Karpas-422 (cell line): ENCODE data around the gene RAP1GAP2. TPM values are rescaled to one million over a fixed set of nuclear protein-coding genes. Genes with fewer than 3 reads are reported as not detected.

Experiments used
- DNase-seq: peaks from one replicate; pipeline ENCODE4 v3.0.0-alpha.2; 2015
- H2AFZ ChIP-seq: fragments of 200-600 bp; sonication (generic); 2 replicates; pipeline ENCODE4 v1.6.1; 2014; ENCODE audit warnings: antibody characterized with exemption, low read length, mixed read lengths
- H3K27ac ChIP-seq: fragments of 200-600 bp; sonication (generic); 2 replicates; pipeline ENCODE4 v1.5.1; 2014; ENCODE audit warnings: mild to moderate bottlenecking, low read length, moderate library complexity
- H3K27me3 ChIP-seq: fragments of 200-600 bp; sonication (generic); 2 replicates; pipeline ENCODE4 v1.6.1; 2014; ENCODE audit warnings: low read length, mixed read lengths
- H3K36me3 ChIP-seq: fragments of 200-600 bp; sonication (generic); 2 replicates; pipeline ENCODE4 v1.6.1; 2014; ENCODE audit warnings: low read length, mixed read lengths; ENCODE audit not compliant: insufficient read depth
- H3K4me1 ChIP-seq: fragments of 200-600 bp; sonication (generic); 2 replicates; pipeline ENCODE4 v1.6.1; 2014; ENCODE audit warnings: mild to moderate bottlenecking, low read length, mixed read lengths
- H3K4me2 ChIP-seq: fragments of 200-600 bp; sonication (generic); 2 replicates; pipeline ENCODE4 v1.6.1; 2014; ENCODE audit warnings: low read length, low read depth, mild to moderate bottlenecking; ENCODE audit not compliant: poor library complexity, severe bottlenecking
- H3K4me3 ChIP-seq: fragments of 200-600 bp; sonication (generic); 2 replicates; pipeline ENCODE4 v1.5.1; 2014; ENCODE audit warnings: mild to moderate bottlenecking, antibody characterized with exemption, low read length, mixed read lengths
- H3K79me2 ChIP-seq: fragments of 200-600 bp; sonication (generic); 2 replicates; pipeline ENCODE4 v1.6.1; 2014; ENCODE audit warnings: mild to moderate bottlenecking, low read length, mixed read lengths
- H3K9ac ChIP-seq: fragments of 200-600 bp; sonication (generic); 2 replicates; pipeline ENCODE4 v1.6.0; 2014; ENCODE audit warnings: low read length
- H3K9me2 ChIP-seq: fragments of 200-600 bp; sonication (generic), shearing (Covaris generic); replicated peaks from 2 replicates; pipeline ENCODE4 v1.6.0; 2014; ENCODE audit warnings: mild to moderate bottlenecking, low read length, moderate library complexity; ENCODE audit not compliant: insufficient read depth
- H3K9me3 ChIP-seq: fragments of 300-700, 200-600 bp; sonication (generic); 2 replicates; pipeline ENCODE4 v1.6.1; 2014; ENCODE audit warnings: low read length, mixed read lengths
- H4K20me1 ChIP-seq: fragments of 200-600 bp; sonication (generic); 2 replicates; pipeline ENCODE4 v1.6.1; 2014; ENCODE audit warnings: mild to moderate bottlenecking, antibody characterized with exemption, low read length, low read depth; ENCODE audit not compliant: insufficient read depth
- total RNA-seq: library from RNA; depleted of rRNA; stranded (reverse); fragments of >200 nt; shearing (Covaris generic); gene quantifications from 2 replicates; pipeline ENCODE4 v1.2.3, GENCODE V29; 2014; ENCODE audit warnings: low replicate concordance

RAP1GAP2 gene
- total RNA-seq, 1 experiment from 2014 or later, result 6.0 TPM

DNA sequence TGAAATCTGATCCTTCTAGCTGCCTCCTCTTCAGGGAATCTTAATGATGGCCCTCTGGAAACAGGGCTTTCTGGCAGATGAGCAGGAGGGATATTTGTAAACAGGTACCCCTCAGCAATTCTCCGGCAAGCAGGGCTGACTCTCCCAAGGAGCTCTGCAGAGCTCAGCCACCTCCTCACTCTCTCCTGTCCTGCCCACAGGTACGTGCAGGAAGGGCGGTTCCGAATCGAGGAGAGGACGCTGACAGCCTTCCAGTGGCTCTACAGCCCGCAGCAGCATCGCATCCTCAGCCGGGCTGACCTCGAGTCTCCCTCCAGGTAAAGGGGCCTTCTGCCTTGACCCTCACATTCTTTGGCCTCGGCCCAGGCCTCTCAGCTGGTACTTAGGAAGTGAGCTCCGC is 26.1 kb upstream of the RAP1GAP2 start:
- Histone ChIP-seq H3K9ac (no peak overlapping the region), H3K4me3 (no peak overlapping the region), H3K27me3 (no peaks in the 10 kb centered on the region), H2AFZ (no peak overlapping the region), H3K36me3 (no peaks in the 10 kb centered on the region), H3K27ac (no peak overlapping the region), H3K4me2 (no peak overlapping the region), H3K4me1 (no peaks in the 10 kb centered on the region), H3K79me2 (no peaks in the 10 kb centered on the region), H4K20me1 (no peaks in the 10 kb centered on the region), H3K9me3 (no peaks in the 10 kb centered on the region), H3K9me2 (no peaks in the 10 kb centered on the region)
- no peak for DNase-seq

DNA sequence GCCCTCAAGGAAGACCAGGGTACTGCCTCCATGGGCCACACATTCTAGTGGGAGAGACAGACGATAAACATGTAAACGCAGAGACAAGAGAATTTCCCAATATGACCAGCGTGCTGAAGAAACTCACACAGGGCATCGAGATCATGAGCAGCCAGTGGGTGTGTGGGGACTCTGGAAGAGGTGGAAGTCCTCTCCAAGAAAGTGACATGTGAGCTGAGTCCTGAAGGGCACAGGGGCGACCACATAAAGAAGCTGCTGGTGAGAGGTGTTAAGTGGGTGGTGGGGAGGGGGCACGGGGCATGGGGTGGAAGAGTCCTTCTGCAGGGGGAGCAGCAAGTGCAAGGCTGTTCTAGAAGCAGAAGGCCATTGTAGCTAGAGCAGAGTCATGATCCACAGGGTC is 21.0 kb upstream of the RAP1GAP2 start:
- H3K27me3 ChIP-seq, result no peaks in the 10 kb centered on the region
- no peak for DNase-seq
- H2AFZ ChIP-seq, result no peak overlapping the region
- H3K36me3 ChIP-seq, result no peaks in the 10 kb centered on the region
- no peaks in the 10 kb centered on the region for H3K79me2 ChIP-seq
- no peaks in the 10 kb centered on the region for H3K9me2 ChIP-seq
- H3K9ac ChIP-seq, result no peak overlapping the region
- no peak overlapping the region for H3K27ac ChIP-seq
- H3K4me3 ChIP-seq, result no peak overlapping the region
- H3K9me3 ChIP-seq, result no peaks in the 10 kb centered on the region
- H4K20me1 ChIP-seq, result no peaks in the 10 kb centered on the region
- H3K4me2 ChIP-seq, result no peak overlapping the region
- H3K4me1 ChIP-seq, result no peaks in the 10 kb centered on the region

DNA sequence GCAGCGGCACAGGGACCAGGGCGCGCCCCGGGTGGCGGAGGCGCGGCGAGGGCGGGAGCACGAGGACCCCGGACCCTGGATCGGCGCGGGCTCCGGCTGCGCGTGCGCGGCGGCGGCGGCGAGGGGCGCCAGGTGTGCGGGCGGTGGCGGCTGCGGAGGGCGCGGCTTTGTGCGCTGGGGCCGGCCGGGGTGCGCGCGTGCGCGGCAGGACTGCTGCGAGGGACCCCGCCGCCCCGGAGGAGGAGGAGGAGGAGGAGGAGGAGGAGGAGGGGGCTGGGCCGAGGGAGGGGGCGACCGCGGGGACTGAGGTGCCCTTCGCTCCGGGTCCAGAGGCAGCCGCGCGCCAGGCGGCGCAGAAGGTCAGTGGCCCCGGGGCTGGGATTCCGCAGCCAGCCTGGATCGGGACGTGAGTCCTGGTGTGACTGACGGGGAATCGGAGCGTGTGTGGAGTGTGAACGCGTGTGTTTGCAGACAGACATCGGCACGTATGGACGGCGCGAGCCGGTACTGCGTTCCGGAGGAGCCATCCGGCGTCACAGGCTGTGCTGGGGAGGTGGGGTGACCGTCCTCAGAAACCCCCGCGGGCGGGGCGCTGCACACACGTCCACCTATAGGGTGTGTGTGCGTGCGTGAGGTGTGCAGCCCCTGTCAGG is 19.5 kb upstream of the RAP1GAP2 start:
- Histone ChIP-seq H3K36me3 (no peaks in the 10 kb centered on the region), H3K4me2 (no peak overlapping the region), H3K27me3 (no peaks in the 10 kb centered on the region), H2AFZ (no peak overlapping the region), H3K4me1 (no peaks in the 10 kb centered on the region), H4K20me1 (no peaks in the 10 kb centered on the region), H3K9me2 (no peaks in the 10 kb centered on the region), H3K9me3 (no peaks in the 10 kb centered on the region), H3K9ac (no peak overlapping the region), H3K79me2 (no peaks in the 10 kb centered on the region), H3K4me3 (no peak overlapping the region), H3K27ac (no peak overlapping the region)
- no peak for DNase-seq

DNA sequence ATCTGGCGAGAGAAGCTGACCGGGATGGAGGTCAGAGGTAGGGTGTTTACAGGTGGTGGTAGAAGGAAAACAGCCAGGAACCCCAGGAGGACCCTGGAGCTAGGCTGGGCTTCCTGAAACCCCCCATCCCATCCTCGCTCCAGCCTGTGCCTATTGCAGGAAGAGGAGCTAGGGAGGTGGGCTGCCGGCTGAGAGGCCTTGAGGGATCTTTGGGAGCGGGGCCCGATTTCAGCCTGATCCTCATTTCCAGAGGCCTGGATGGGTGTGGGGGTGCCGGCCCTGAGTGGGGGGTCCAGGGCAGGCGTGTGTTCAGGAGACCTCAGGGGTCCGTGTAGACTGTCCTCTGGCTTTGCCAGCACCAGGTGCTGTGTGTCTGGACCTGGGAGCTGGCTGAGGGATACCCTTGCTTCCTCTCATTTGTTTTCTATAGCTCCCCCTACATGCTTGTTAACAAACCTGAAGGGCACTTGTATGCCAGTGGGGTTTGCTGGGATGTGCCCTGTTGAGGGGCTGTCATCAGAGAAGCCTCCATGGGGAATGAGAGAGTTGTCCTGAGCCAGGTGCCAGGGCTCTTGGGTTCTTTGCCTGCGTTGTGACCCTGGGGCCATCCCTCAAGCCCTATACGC is 18.9 kb upstream of the RAP1GAP2 start:
- H2AFZ ChIP-seq, result no peak overlapping the region
- H3K27ac ChIP-seq, result no peak overlapping the region
- no peaks in the 10 kb centered on the region for H3K79me2 ChIP-seq
- no peaks in the 10 kb centered on the region for H3K36me3 ChIP-seq
- no peaks in the 10 kb centered on the region for H3K27me3 ChIP-seq
- H3K4me3 ChIP-seq, result no peak overlapping the region
- no peak overlapping the region for H3K9ac ChIP-seq
- H3K9me2 ChIP-seq, result no peaks in the 10 kb centered on the region
- no peaks in the 10 kb centered on the region for H3K9me3 ChIP-seq
- H3K4me1 ChIP-seq, result no peaks in the 10 kb centered on the region
- H3K4me2 ChIP-seq, result no peak overlapping the region
- no peaks in the 10 kb centered on the region for H4K20me1 ChIP-seq
- DNase-seq, result no peak

DNA sequence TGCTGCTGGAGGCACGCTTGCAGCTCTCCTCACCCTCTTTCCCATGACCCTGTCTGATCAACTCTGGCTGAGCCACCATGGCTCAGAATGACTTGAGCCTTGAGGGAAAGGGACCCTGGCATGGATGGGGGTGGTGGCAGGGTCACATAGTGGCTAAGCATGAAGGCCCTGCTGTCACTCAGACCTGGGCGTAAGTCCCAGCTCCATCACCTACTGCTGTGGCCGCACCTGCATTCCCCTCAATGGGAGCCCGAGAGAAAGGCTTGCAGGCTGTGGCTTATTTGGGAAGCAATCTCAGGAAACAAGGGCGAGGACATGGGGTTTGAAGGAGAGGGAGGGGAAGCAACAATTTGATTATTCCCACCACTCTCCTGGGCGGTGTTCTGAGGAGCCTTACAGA is 17.7 kb upstream of the RAP1GAP2 start:
- H3K36me3 ChIP-seq, result no peaks in the 10 kb centered on the region
- no peak for DNase-seq
- no peak overlapping the region for H3K9ac ChIP-seq
- H2AFZ ChIP-seq, result no peak overlapping the region
- no peaks in the 10 kb centered on the region for H3K9me2 ChIP-seq
- no peak overlapping the region for H3K4me3 ChIP-seq
- no peaks in the 10 kb centered on the region for H3K27me3 ChIP-seq
- no peaks in the 10 kb centered on the region for H3K9me3 ChIP-seq
- no peaks in the 10 kb centered on the region for H3K79me2 ChIP-seq
- H4K20me1 ChIP-seq, result no peaks in the 10 kb centered on the region
- no peak overlapping the region for H3K4me2 ChIP-seq
- no peaks in the 10 kb centered on the region for H3K4me1 ChIP-seq
- no peak overlapping the region for H3K27ac ChIP-seq

DNA sequence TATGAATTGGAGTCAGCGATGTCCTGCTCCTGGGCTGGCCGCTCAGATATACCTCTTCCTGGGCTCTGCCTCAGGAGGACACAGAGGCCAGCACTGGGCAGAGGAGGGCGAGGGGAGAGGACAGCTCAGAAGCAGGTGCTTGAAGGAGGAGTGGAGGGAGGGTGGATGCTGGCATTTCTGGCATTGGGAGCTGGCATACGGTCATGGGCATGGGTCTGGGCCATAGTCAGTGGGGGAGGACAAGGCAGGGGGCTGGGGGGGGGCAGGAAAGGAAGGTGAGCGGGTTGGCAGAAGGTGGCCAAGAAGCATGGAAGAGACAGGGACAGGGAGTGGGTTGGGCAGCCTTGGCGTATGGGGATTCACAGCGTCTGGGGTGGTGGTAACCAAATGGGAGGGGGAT is 16.7 kb upstream of the RAP1GAP2 start:
- H3K9ac ChIP-seq, result no peak overlapping the region
- no peaks in the 10 kb centered on the region for H3K9me3 ChIP-seq
- no peaks in the 10 kb centered on the region for H3K9me2 ChIP-seq
- no peak overlapping the region for H3K27ac ChIP-seq
- no peak overlapping the region for H2AFZ ChIP-seq
- no peaks in the 10 kb centered on the region for H4K20me1 ChIP-seq
- DNase-seq, result no peak
- no peaks in the 10 kb centered on the region for H3K79me2 ChIP-seq
- H3K27me3 ChIP-seq, result no peaks in the 10 kb centered on the region
- H3K4me1 ChIP-seq, result no peaks in the 10 kb centered on the region
- H3K36me3 ChIP-seq, result no peaks in the 10 kb centered on the region
- no peak overlapping the region for H3K4me3 ChIP-seq
- H3K4me2 ChIP-seq, result no peak overlapping the region

DNA sequence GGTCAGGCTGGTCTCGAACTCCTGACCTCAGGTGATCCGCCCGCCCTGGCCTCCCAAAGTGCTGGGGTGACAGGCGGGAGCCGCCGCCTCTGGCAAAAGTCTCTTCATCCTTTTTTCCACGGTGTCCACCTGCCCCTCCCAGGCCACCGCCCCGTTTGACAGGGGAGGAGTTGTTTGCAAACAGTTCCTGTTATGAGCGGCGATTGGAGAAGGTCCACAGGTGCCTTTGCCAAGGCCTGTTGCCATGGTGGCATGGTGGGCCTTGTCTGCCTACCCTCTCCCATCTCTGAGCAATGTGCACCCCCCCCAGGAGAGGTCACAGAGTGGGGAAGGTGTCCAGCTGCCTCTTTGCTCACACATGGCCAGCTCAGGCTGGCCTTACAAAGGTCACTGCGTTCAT is 16.0 kb upstream of the RAP1GAP2 start:
- no peaks in the 10 kb centered on the region for H3K79me2 ChIP-seq
- H3K9me3 ChIP-seq, result no peaks in the 10 kb centered on the region
- no peaks in the 10 kb centered on the region for H3K4me1 ChIP-seq
- H3K27me3 ChIP-seq, result no peaks in the 10 kb centered on the region
- no peak for DNase-seq
- no peaks in the 10 kb centered on the region for H4K20me1 ChIP-seq
- H3K9ac ChIP-seq, result no peak overlapping the region
- H3K9me2 ChIP-seq, result no peaks in the 10 kb centered on the region
- no peaks in the 10 kb centered on the region for H3K36me3 ChIP-seq
- H2AFZ ChIP-seq, result no peak overlapping the region
- H3K4me2 ChIP-seq, result no peak overlapping the region
- H3K27ac ChIP-seq, result no peak overlapping the region
- H3K4me3 ChIP-seq, result no peak overlapping the region

DNA sequence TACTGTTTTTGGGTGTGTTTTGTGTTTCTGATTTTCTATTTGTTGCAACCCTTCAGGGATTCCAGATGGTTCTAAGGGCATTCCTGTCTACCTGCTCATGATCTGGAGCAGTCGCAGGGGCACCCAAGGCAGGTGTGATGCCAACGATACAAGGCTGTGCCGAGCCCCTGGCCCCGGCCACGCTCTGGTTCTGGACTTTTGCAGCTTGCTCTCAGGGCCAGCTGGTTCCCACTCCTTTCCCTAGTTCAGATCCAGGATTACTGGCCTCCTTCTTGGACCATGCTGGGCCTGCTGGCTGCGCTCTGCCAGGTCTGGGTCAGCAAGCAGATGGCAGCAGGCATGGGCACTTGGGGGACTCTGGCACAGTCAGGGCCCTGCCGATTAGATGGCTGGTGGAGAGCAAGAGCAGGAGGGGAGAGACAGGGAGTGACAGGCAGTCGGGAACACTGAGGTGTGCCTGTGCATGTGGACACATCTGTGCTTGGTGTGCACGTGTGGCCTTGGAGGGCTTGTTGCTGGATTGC is 15.2 kb upstream of the RAP1GAP2 start:
- Histone ChIP-seq H3K79me2 (no peaks in the 10 kb centered on the region), H3K9ac (no peak overlapping the region), H3K9me2 (no peaks in the 10 kb centered on the region), H2AFZ (no peak overlapping the region), H3K9me3 (no peaks in the 10 kb centered on the region), H3K4me2 (no peak overlapping the region), H4K20me1 (no peaks in the 10 kb centered on the region), H3K27me3 (no peaks in the 10 kb centered on the region), H3K27ac (no peak overlapping the region), H3K4me1 (no peaks in the 10 kb centered on the region), H3K4me3 (no peak overlapping the region), H3K36me3 (no peaks in the 10 kb centered on the region)
- no peak for DNase-seq
